Right lobe of liver (tissue), 4 donors: ENCODE results near the gene GAS6.

Experiments
- CTCF ChIP-seq, 4 donors: fragments of 200-600 bp in 3 of 4; fragments of 450-650 bp in 1 of 4; IDR thresholded peaks; one replicate each; pipeline versions ENCODE4 v1.5.1 to v1.8.0; 2016 to 2022; ENCODE audit warnings: antibody characterized with exemption in 4 of 4, mild to moderate bottlenecking in 2 of 4
- POLR2A ChIP-seq: fragments of 450-650 bp; IDR thresholded peaks from one replicate; pipeline ENCODE4 v1.6.1; 2017; ENCODE audit warnings: antibody characterized with exemption, mild to moderate bottlenecking
- donor health status: DM: no; HTN: no; CAD: no.
- donor health status: DM: no; HTN: no; CAD: no.
- donor health status: DM: no; HTN: yes; CAD: no.

GRCh38 chr13:113851826-113852535 lies 11.9 kb downstream of the GAS6 start:
- TF ChIP-seq CTCF (IDR thresholded peaks at IDR 0.05) (no peak), POLR2A (no peak)
